HCT116 (cell line): ENCODE measurements around the gene PVR. TPM values are rescaled to one million over a fixed set of nuclear protein-coding genes. Genes with fewer than 3 reads are reported as not detected.

Experiments
- ATAC-seq: fragments of 200-7000 bp; cut with Tn5 transposase; 2 replicates; pipeline ENCODE4 v1.9.1; 2020; ENCODE audit warnings: mild to moderate bottlenecking, moderate library complexity
- BruUV-seq: library from RNA; stranded (reverse); fragments of 400-500 nt; replicated peaks from 2 replicates; lab custom pipeline; 2021; lab: Mats Ljungman, UMichigan
- CTCF ChIA-PET: fragments of 300-600 bp; sonication (Branson Sonifier 250); formaldehyde crosslinking; loops from one replicate; lab custom pipeline; 2021; ENCODE audit warnings: antibody characterized with exemption; lab: Charles Lee
- POLR2A ChIA-PET: fragments of 300-600, 350-600 bp; sonication (Branson Sonifier 250); formaldehyde crosslinking; loops from one replicate; lab custom pipeline; 2021; ENCODE audit warnings: antibody characterized with exemption; lab: Charles Lee
- RAD21 ChIA-PET, 2 experiments: fragments of 300-600 bp; sonication (Branson Sonifier 250); formaldehyde crosslinking; loops; one replicate each; lab custom pipeline; 2023; ENCODE audit warnings: low total read pairs in 2 of 2; ENCODE audit not compliant: uncharacterized antibody in 2 of 2, unreplicated experiment in 2 of 2, low non-redundant PET in 1 of 2; lab: Charles Lee
- DNase-seq: peaks from one replicate; pipeline ENCODE4 v3.0.0-alpha.2; 2010; ENCODE audit warnings: low read depth, low spot score
- H2AFZ ChIP-seq: fragments of 200-600 bp; shearing (Covaris generic), sonication (generic); 2 replicates; pipeline ENCODE4 v1.6.1; 2017; ENCODE audit warnings: low read depth, mixed run types, mixed read lengths, antibody characterized with exemption, low read length; ENCODE audit not compliant: poor library complexity, severe bottlenecking
- H3K27ac ChIP-seq: 2 replicates; pipeline ENCODE4 v1.5.1; 2012; ENCODE audit warnings: low read depth, low read length
- H3K27me3 ChIP-seq: fragments of 200-600 bp; sonication (generic); 2 replicates; pipeline ENCODE4 v1.6.1; 2016; ENCODE audit warnings: mixed run types, low read length, mixed read lengths; ENCODE audit not compliant: insufficient read depth
- H3K36me3 ChIP-seq, 2 experiments: fragments of 200-500 bp in 1 of 2; fragments of 200-600 bp in 1 of 2; sonication (Bioruptor generic) in 1 of 2; sonication (generic) in 1 of 2; 2 replicates each; pipeline versions ENCODE4 v1.5.1 to v1.6.1; 2014 to 2016; ENCODE audit warnings: low read length in 2 of 2, inconsistent platforms in 1 of 2, mixed read lengths in 1 of 2, mixed run types in 1 of 2; ENCODE audit not compliant: insufficient read depth in 2 of 2, control insufficient read depth in 1 of 2
- H3K4me1 ChIP-seq, 2 experiments: fragments of 200-600 bp in 1 of 2; sonication (generic) in 1 of 2; 2 replicates each; pipeline versions ENCODE4 v1.5.1 to v1.6.1; 2012 to 2017; ENCODE audit warnings: low read length in 2 of 2, inconsistent platforms in 1 of 2, mild to moderate bottlenecking in 1 of 2, mixed read lengths in 1 of 2, mixed run types in 1 of 2, moderate library complexity in 1 of 2; ENCODE audit not compliant: insufficient read depth in 2 of 2, control insufficient read depth in 1 of 2
- H3K4me2 ChIP-seq: fragments of 200-600 bp; sonication (generic); 2 replicates; pipeline ENCODE4 v1.6.1; 2017; ENCODE audit warnings: mixed run types, low read length, mixed read lengths
- H3K4me3 ChIP-seq, 2 experiments: fragments of 200-600 bp in 1 of 2; sonication (generic) in 1 of 2; replicated peaks in 1 of 2; 2 replicates each; pipeline ENCODE4 v1.5.1; 2011 to 2016; ENCODE audit warnings: low read length in 2 of 2, control low read depth in 1 of 2, low read depth in 1 of 2, mild to moderate bottlenecking in 1 of 2, mixed read lengths in 1 of 2, mixed run types in 1 of 2
- H3K79me2 ChIP-seq: fragments of 200-600 bp; sonication (generic); 2 replicates; pipeline ENCODE4 v1.6.1; 2017; ENCODE audit warnings: mild to moderate bottlenecking, mixed run types, low read length, moderate library complexity, mixed read lengths; ENCODE audit not compliant: insufficient read depth
- H3K9ac ChIP-seq: fragments of 200-600 bp; sonication (generic); 2 replicates; pipeline ENCODE4 v1.6.1; 2016; ENCODE audit warnings: low read length, mixed read lengths
- H3K9me2 ChIP-seq: fragments of 200-600 bp; sonication (generic), shearing (Covaris generic); 2 replicates; pipeline ENCODE4 v1.6.1; 2017; ENCODE audit warnings: mixed run types, mild to moderate bottlenecking, moderate library complexity; ENCODE audit not compliant: insufficient read depth
- H3K9me3 ChIP-seq, 2 experiments: fragments of 200-500 bp in 1 of 2; fragments of 200-600 bp in 1 of 2; sonication (Bioruptor generic) in 1 of 2; sonication (generic) in 1 of 2; 2 replicates each; pipeline ENCODE4 v1.6.1; 2014 to 2017; ENCODE audit warnings: low read length in 2 of 2, mixed read lengths in 2 of 2, inconsistent platforms in 1 of 2, low read depth in 1 of 2, mild to moderate bottlenecking in 1 of 2, mixed run types in 1 of 2, moderate library complexity in 1 of 2; ENCODE audit not compliant: control insufficient read depth in 1 of 2, insufficient read depth in 1 of 2
- H4K20me1 ChIP-seq: fragments of 200-600 bp; sonication (generic), shearing (Covaris generic); 2 replicates; pipeline ENCODE4 v1.6.1; 2017; ENCODE audit warnings: mixed run types, mild to moderate bottlenecking, moderate library complexity; ENCODE audit not compliant: insufficient read depth
- CBX3 ChIP-seq: IDR thresholded peaks from 2 replicates; pipeline ENCODE4 v1.6.1; 2012; ENCODE audit warnings: low read depth
- CEBPB ChIP-seq: IDR thresholded peaks from 2 replicates; pipeline ENCODE4 v1.6.1; 2012; ENCODE audit warnings: low read depth
- JUND ChIP-seq: IDR thresholded peaks from 2 replicates; pipeline ENCODE4 v1.6.1; 2012
- POLR2A ChIP-seq: IDR thresholded peaks from 2 replicates; pipeline ENCODE4 v1.7.0; 2011; ENCODE audit warnings: borderline replicate concordance; ENCODE audit not compliant: insufficient read depth, insufficient read length; ENCODE audit errors: extremely low read depth
- POLR2AphosphoS5 ChIP-seq: IDR thresholded peaks from 2 replicates; pipeline ENCODE4 v1.6.1; 2011; ENCODE audit warnings: mild to moderate bottlenecking, low read depth, low read length, moderate library complexity
- SIN3A ChIP-seq: IDR thresholded peaks from 2 replicates; pipeline ENCODE4 v1.6.1; 2012; ENCODE audit warnings: low read depth
- SP1 ChIP-seq: IDR thresholded peaks from 2 replicates; pipeline ENCODE4 v1.6.1; 2012; ENCODE audit warnings: low read depth
- SRF ChIP-seq: IDR thresholded peaks from 2 replicates; pipeline ENCODE4 v1.6.1; 2012; ENCODE audit warnings: low read depth
- ZFX ChIP-seq: fragments of 450-650 bp; IDR thresholded peaks from 2 replicates; pipeline ENCODE4 v1.6.1; 2017
- ZNF274 ChIP-seq: fragments of 200-500 bp; sonication (Bioruptor generic); IDR thresholded peaks from 2 replicates; pipeline ENCODE4 v1.6.1; 2014; ENCODE audit warnings: mild to moderate bottlenecking, low read depth, low read length, inconsistent platforms
- intact Hi-C: fragments of 100-400 bp; cut with micrococcal nuclease; formaldehyde crosslinking; loops from 2 replicates; pipeline ENCODE4 v1.10.0; 2022
- total RNA-seq: library from RNA; stranded (reverse); gene quantifications from one replicate; pipeline ENCODE4 v1.2.1, GENCODE V29; 2021; ENCODE audit not compliant: unreplicated experiment
- TF ChIP-seq, protein P1 (sequence below): IDR thresholded peaks from 2 replicates; pipeline ENCODE4 v1.6.1; 2012; ENCODE audit warnings: low read depth
- TF ChIP-seq, protein P2 (sequence below), 3 experiments: fragments of 200-600 bp in 1 of 3; sonication (generic) in 1 of 3; IDR thresholded peaks in 2 of 3; conservative IDR thresholded peaks in 1 of 3; 2 replicates each; pipeline ENCODE4 v1.5.1; 2012 to 2017; ENCODE audit warnings: low read depth in 2 of 3, low read length in 2 of 3, antibody characterized with exemption in 1 of 3, borderline replicate concordance in 1 of 3, control low read depth in 1 of 3, mild to moderate bottlenecking in 1 of 3, mixed read lengths in 1 of 3, mixed run types in 1 of 3, moderate library complexity in 1 of 3; ENCODE audit not compliant: insufficient read depth in 1 of 3
- TF ChIP-seq, protein P3 (sequence below): IDR thresholded peaks from 2 replicates; pipeline ENCODE4 v1.6.1; 2011; ENCODE audit warnings: mild to moderate bottlenecking, low read length, moderate library complexity; ENCODE audit not compliant: insufficient replicate concordance; ENCODE audit errors: extremely low read depth
- TF ChIP-seq, protein P4 (sequence below): IDR thresholded peaks from 2 replicates; pipeline ENCODE4 v1.6.1; 2012

Gene PVR
- total RNA-seq, 1 experiment from 2014 or later: 62.0 TPM

DNA sequence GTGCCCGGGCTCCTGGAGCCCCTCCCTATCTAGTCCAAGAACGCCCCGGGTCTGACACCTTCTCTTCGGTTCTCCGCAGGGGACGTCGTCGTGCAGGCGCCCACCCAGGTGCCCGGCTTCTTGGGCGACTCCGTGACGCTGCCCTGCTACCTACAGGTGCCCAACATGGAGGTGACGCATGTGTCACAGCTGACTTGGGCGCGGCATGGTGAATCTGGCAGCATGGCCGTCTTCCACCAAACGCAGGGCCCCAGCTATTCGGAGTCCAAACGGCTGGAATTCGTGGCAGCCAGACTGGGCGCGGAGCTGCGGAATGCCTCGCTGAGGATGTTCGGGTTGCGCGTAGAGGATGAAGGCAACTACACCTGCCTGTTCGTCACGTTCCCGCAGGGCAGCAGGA lies 3.4 kb downstream of the PVR start:
- H3K4me2 ChIP-seq: no peak overlapping the region
- H3K36me3 ChIP-seq: peaks cover 33 to 48% of the 10 kb centered on the region in 2 experiments; a peak in 3 of 4 replicates
- no TSS peak for BruUV-seq
- H3K27me3 ChIP-seq: no peaks in the 10 kb centered on the region
- H3K4me3 ChIP-seq: no peak overlapping the region
- intact Hi-C loops: no loop called here
- ATAC-seq (no peak), DNase-seq (no peak)
- peaks cover 5% of the 10 kb centered on the region; the same call in 1 of the 2 replicates for H4K20me1 ChIP-seq
- ChIA-PET RAD21 (no interaction called here), POLR2A (interaction anchor here (1.0 kb wide), 1 partner anchor 98 kb away, joined by 3 read pairs; no protein-coding TSS in a partner anchor), CTCF (no interaction called here)
- no peak for TF ChIP-seq POLR2AphosphoS5
- TF ChIP-seq, protein P1, sequence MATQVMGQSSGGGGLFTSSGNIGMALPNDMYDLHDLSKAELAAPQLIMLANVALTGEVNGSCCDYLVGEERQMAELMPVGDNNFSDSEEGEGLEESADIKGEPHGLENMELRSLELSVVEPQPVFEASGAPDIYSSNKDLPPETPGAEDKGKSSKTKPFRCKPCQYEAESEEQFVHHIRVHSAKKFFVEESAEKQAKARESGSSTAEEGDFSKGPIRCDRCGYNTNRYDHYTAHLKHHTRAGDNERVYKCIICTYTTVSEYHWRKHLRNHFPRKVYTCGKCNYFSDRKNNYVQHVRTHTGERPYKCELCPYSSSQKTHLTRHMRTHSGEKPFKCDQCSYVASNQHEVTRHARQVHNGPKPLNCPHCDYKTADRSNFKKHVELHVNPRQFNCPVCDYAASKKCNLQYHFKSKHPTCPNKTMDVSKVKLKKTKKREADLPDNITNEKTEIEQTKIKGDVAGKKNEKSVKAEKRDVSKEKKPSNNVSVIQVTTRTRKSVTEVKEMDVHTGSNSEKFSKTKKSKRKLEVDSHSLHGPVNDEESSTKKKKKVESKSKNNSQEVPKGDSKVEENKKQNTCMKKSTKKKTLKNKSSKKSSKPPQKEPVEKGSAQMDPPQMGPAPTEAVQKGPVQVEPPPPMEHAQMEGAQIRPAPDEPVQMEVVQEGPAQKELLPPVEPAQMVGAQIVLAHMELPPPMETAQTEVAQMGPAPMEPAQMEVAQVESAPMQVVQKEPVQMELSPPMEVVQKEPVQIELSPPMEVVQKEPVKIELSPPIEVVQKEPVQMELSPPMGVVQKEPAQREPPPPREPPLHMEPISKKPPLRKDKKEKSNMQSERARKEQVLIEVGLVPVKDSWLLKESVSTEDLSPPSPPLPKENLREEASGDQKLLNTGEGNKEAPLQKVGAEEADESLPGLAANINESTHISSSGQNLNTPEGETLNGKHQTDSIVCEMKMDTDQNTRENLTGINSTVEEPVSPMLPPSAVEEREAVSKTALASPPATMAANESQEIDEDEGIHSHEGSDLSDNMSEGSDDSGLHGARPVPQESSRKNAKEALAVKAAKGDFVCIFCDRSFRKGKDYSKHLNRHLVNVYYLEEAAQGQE: no peak
- no peak for TF ChIP-seq ZNF274
- TF ChIP-seq, protein P2, sequence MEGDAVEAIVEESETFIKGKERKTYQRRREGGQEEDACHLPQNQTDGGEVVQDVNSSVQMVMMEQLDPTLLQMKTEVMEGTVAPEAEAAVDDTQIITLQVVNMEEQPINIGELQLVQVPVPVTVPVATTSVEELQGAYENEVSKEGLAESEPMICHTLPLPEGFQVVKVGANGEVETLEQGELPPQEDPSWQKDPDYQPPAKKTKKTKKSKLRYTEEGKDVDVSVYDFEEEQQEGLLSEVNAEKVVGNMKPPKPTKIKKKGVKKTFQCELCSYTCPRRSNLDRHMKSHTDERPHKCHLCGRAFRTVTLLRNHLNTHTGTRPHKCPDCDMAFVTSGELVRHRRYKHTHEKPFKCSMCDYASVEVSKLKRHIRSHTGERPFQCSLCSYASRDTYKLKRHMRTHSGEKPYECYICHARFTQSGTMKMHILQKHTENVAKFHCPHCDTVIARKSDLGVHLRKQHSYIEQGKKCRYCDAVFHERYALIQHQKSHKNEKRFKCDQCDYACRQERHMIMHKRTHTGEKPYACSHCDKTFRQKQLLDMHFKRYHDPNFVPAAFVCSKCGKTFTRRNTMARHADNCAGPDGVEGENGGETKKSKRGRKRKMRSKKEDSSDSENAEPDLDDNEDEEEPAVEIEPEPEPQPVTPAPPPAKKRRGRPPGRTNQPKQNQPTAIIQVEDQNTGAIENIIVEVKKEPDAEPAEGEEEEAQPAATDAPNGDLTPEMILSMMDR (IDR thresholded peaks at IDR 0.05 in 2 of 3, conservative IDR thresholded peaks at IDR 0.05 in 1 of 3; ENCODE audit: borderline replicate concordance in 1 of 3, insufficient read depth in 1 of 3, low read depth in 2 of 3, low read length in 2 of 3): no peak
- TF ChIP-seq, protein P3, sequence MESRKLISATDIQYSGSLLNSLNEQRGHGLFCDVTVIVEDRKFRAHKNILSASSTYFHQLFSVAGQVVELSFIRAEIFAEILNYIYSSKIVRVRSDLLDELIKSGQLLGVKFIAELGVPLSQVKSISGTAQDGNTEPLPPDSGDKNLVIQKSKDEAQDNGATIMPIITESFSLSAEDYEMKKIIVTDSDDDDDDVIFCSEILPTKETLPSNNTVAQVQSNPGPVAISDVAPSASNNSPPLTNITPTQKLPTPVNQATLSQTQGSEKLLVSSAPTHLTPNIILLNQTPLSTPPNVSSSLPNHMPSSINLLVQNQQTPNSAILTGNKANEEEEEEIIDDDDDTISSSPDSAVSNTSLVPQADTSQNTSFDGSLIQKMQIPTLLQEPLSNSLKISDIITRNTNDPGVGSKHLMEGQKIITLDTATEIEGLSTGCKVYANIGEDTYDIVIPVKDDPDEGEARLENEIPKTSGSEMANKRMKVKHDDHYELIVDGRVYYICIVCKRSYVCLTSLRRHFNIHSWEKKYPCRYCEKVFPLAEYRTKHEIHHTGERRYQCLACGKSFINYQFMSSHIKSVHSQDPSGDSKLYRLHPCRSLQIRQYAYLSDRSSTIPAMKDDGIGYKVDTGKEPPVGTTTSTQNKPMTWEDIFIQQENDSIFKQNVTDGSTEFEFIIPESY: no peak
- no peak for TF ChIP-seq ZFX
- TF ChIP-seq POLR2A: no peak
- TF ChIP-seq JUND: no peak
- TF ChIP-seq CEBPB: no peak
- TF ChIP-seq, protein P4, sequence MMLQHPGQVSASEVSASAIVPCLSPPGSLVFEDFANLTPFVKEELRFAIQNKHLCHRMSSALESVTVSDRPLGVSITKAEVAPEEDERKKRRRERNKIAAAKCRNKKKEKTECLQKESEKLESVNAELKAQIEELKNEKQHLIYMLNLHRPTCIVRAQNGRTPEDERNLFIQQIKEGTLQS: no peak
- no peak for TF ChIP-seq SP1
- no peak for TF ChIP-seq SRF
- no peak for TF ChIP-seq SIN3A
- no peak for TF ChIP-seq CBX3
- no peak overlapping the region for H3K27ac ChIP-seq
- H3K79me2 ChIP-seq: peaks cover 75% of the 10 kb centered on the region
- no peaks in the 10 kb centered on the region for H3K9me2 ChIP-seq
- no peak overlapping the region for H2AFZ ChIP-seq
- peaks cover 4 to 7% of the 10 kb centered on the region in 2 experiments; a peak in 3 of 4 replicates for H3K4me1 ChIP-seq
- no peaks in the 10 kb centered on the region for H3K9me3 ChIP-seq
- H3K9ac ChIP-seq: no peak overlapping the region
